Nephron (organoid): Measurements from ENCODE around the gene COL15A1.

Source experiments
- H3K27ac Mint-ChIP-seq, 3 experiments: 2 replicates each; pipeline ENCODE4 v1.8.0; 2020; ENCODE audit warnings: mixed read lengths in 3 of 3, mild to moderate bottlenecking in 2 of 3, moderate library complexity in 1 of 3
- H3K27me3 Mint-ChIP-seq: 2 replicates; pipeline ENCODE4 v1.8.0; 2021; ENCODE audit warnings: low read depth, mild to moderate bottlenecking, moderate library complexity, mixed read lengths
- H3K36me3 Mint-ChIP-seq: 2 replicates; pipeline ENCODE4 v1.8.0; 2020; ENCODE audit warnings: low read depth, mixed read lengths
- H3K4me1 Mint-ChIP-seq: 2 replicates; pipeline ENCODE4 v1.8.0; 2020; ENCODE audit warnings: mixed read lengths
- H3K4me3 Mint-ChIP-seq, 3 experiments: 2 replicates each; pipeline ENCODE4 v1.8.0; 2020; ENCODE audit warnings: mild to moderate bottlenecking in 3 of 3, mixed read lengths in 3 of 3, moderate library complexity in 2 of 3
- H3K9me3 Mint-ChIP-seq: 2 replicates; pipeline ENCODE4 v1.8.0; 2020; ENCODE audit warnings: mixed read lengths
- TF ChIP-seq, protein P1 (sequence below), 3 experiments: fragments of 200-600 bp; sonication (generic); IDR thresholded peaks; one replicate each; pipeline ENCODE4 v1.5.0; 2021; ENCODE audit warnings: antibody characterized with exemption in 3 of 3; ENCODE audit not compliant: unreplicated experiment in 3 of 3

COL15A1 gene

DNA sequence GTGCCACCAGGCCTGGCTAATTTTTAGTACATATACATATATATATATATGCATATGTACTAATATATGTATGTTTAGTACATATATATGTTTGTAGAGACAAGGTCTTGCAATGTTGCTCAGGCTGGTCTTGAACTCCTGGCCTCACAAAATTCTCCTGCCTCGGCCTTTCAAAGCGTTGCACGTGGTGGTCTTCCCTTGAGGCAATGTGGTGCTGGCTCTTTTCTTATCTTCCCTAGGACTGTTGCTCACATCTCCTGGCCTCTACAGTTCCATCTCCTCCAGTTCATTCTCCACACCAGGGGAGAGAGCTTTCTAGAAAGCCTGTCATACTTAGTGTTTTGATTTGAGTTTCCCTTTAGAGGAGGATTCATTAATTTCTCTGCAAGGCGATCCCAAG is 132.3 kb downstream of the COL15A1 start:
- TF ChIP-seq, protein P1, sequence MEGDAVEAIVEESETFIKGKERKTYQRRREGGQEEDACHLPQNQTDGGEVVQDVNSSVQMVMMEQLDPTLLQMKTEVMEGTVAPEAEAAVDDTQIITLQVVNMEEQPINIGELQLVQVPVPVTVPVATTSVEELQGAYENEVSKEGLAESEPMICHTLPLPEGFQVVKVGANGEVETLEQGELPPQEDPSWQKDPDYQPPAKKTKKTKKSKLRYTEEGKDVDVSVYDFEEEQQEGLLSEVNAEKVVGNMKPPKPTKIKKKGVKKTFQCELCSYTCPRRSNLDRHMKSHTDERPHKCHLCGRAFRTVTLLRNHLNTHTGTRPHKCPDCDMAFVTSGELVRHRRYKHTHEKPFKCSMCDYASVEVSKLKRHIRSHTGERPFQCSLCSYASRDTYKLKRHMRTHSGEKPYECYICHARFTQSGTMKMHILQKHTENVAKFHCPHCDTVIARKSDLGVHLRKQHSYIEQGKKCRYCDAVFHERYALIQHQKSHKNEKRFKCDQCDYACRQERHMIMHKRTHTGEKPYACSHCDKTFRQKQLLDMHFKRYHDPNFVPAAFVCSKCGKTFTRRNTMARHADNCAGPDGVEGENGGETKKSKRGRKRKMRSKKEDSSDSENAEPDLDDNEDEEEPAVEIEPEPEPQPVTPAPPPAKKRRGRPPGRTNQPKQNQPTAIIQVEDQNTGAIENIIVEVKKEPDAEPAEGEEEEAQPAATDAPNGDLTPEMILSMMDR (IDR thresholded peaks at IDR 0.05; ENCODE audit: unreplicated experiment in 3 of 3) = no peak
- no peaks in the 10 kb centered on the region for H3K36me3 Mint-ChIP-seq
- H3K4me1 Mint-ChIP-seq = peaks cover 32% of the 10 kb centered on the region
- H3K9me3 Mint-ChIP-seq = no peaks in the 10 kb centered on the region
- H3K27ac Mint-ChIP-seq = no peak overlapping the region
- H3K4me3 Mint-ChIP-seq = no peak overlapping the region
- H3K27me3 Mint-ChIP-seq = peaks cover 7% of the 10 kb centered on the region

DNA sequence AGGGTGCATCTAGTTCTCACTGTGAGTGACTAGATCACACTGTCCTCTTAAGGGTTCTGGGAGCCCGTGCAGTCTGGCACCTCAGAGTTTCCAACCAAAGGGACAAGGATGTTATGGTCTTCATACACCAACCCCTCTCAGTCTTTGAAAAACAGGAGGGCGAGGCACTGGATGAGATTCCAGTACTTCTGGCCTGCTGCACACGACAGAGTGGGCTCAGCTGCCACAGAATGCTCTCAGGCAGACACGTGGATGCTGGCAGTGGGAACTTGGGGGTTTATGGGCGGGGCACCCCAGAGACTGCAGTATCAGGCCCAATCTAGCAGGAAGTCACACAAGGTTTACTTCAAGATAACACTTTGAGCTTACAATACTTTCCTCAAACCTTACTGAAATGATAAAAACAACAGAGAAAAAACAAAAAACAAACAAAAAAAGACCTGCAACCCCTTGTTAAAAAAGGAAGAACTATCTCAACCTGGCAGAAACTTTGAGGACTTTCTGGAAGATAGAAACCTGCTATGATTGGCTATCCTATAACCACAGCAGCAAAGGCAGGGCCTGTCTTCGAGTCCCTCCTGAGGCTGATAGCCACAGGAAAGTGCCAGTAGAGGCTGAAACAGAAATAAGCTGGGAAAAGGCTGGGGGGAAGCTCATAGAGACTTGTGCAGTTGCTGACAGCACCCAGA is 132.9 kb downstream of the COL15A1 start:
- Mint-ChIP-seq H3K27ac (no peak overlapping the region), H3K4me1 (peaks cover 26% of the 10 kb centered on the region), H3K27me3 (peaks cover 7% of the 10 kb centered on the region), H3K4me3 (no peak overlapping the region), H3K9me3 (no peaks in the 10 kb centered on the region), H3K36me3 (no peaks in the 10 kb centered on the region)
- TF ChIP-seq, protein P1 (IDR thresholded peaks at IDR 0.05; ENCODE audit: unreplicated experiment in 3 of 3) = no peak

DNA sequence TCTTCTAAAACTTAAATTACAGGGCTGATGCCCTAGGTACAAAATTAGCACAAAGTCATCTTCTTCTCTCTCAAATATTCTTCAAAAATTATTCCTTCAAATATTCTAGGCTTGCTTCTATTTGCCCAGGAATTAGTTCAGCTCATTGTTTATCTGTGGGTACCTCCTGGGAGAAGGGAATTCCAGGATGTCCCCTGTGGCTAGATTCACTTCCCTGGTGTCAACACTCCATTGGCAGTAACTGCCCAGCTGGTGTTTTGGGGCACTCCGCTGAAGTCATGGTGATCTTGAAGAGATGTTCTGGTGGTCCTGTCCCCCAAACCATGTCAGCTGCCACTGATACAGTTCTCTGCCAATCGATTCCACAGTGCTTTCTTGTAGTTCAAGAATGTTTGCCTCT is 135.0 kb downstream of the COL15A1 start:
- no peak overlapping the region for H3K4me3 Mint-ChIP-seq
- no peak overlapping the region for H3K27ac Mint-ChIP-seq
- H3K9me3 Mint-ChIP-seq = no peaks in the 10 kb centered on the region
- TF ChIP-seq, protein P1 (IDR thresholded peaks at IDR 0.05; ENCODE audit: unreplicated experiment in 3 of 3) = no peak
- peaks cover 7% of the 10 kb centered on the region for H3K27me3 Mint-ChIP-seq
- peaks cover 16% of the 10 kb centered on the region for H3K4me1 Mint-ChIP-seq
- H3K36me3 Mint-ChIP-seq = no peaks in the 10 kb centered on the region

DNA sequence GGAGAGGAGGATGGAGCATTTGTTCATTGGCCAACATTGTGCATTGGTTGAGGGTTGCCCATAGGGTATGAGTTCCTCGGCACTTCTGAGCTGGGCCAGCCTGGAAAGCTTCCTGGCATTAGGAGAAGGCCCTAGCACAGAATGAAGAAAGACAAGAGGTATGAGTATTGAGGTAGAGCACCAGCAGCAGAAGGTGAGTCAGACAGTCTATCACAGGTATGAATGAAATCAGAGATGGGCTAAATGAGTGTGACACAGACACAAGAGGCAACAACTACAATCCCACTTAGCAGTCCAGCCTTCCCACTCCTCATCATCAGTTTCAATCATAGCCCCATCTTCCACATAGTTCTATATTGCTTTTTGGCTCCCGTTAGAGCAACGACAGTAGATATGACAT is 135.8 kb downstream of the COL15A1 start:
- no peaks in the 10 kb centered on the region for H3K9me3 Mint-ChIP-seq

DNA sequence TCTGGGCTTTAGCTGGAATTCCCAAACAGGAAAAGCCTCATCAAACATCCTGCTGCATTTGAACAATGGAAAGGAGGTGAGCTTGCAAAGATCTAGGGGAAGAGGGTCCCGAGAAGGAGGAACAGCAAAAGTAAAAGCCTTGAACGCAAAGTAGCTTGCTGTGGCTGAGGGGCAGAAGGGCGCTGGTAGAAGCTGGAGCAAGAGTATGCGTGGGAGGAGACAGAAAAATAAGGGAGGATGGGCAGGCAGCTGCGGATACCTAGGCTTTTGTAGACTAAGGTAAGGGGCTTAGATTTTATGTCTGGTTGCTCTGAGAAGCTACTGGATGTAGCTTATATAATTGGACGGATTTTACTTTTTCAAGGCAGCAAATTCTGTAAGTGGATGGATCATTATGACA is 139.3 kb downstream of the COL15A1 start:
- H3K36me3 Mint-ChIP-seq = no peaks in the 10 kb centered on the region

More for the DNA sequence above, 135.8 kb downstream of the COL15A1 start:
- Mint-ChIP-seq H3K27ac (no peak overlapping the region), H3K4me3 (no peak overlapping the region), H3K36me3 (no peaks in the 10 kb centered on the region), H3K27me3 (peaks cover 7% of the 10 kb centered on the region), H3K4me1 (peaks cover 12% of the 10 kb centered on the region)
- TF ChIP-seq, protein P1 (IDR thresholded peaks at IDR 0.05; ENCODE audit: unreplicated experiment in 3 of 3) = no peak

More for the DNA sequence above, 139.3 kb downstream of the COL15A1 start:
- TF ChIP-seq, protein P1 (IDR thresholded peaks at IDR 0.05; ENCODE audit: unreplicated experiment in 3 of 3) = no peak
- Mint-ChIP-seq H3K4me1 (no peaks in the 10 kb centered on the region), H3K27me3 (peaks cover 3% of the 10 kb centered on the region), H3K4me3 (no peak overlapping the region), H3K9me3 (no peaks in the 10 kb centered on the region), H3K27ac (peak overlapping the region; percentile 6 to 44 (median 24))
